ENCODE measurements around the gene ZNF528. TPM values are rescaled to one million over a fixed set of nuclear protein-coding genes. Genes with fewer than 3 reads are reported as not detected.

The ZNF528 gene
- total RNA-seq, result 8.1 and 9.4 TPM in 2 replicates

- peak; percentile 96 to 97 for DNase-seq (ENCODE audit: low read depth in 2 of 2)
Measured at GRCh38 chr19:52397310-52398080, at the start of gene ZNF528. ZNF528 (plus strand) TSS chr19:52397849; CDS start chr19:52402014, 4,165 bp downstream.

- DNase-seq (ENCODE audit: low read depth in 2 of 2), result no peak
Measured at GRCh38 chr19:52351512-52351911, 46.1 kb upstream of the ZNF528 start.

GRCh38 chr19:52366414-52366824 lies 31.2 kb upstream of the ZNF528 start:
- DNase-seq (ENCODE audit: low read depth in 2 of 2), result no peak

- DNase-seq (ENCODE audit: low read depth in 2 of 2), result peak; percentile 93 to 95
Measured at GRCh38 chr19:52369559-52370340, 27.9 kb upstream of the ZNF528 start, which contains the start of gene ZNF880. ZNF880 (plus strand) TSS chr19:52369923; CDS start chr19:52369966, 43 bp downstream.

- no peak for DNase-seq (ENCODE audit: low read depth in 2 of 2)
Measured at GRCh38 chr19:52370341-52370710, 27.3 kb upstream of the ZNF528 start.

GRCh38 chr19:52391135-52391534 lies 6.5 kb upstream of the ZNF528 start:
- DNase-seq (ENCODE audit: low read depth in 2 of 2), result no peak

GRCh38 chr19:52398081-52398441 lies 412 bp downstream of the ZNF528 start:
- DNase-seq (ENCODE audit: low read depth in 2 of 2), result peak in 1 of 2 donors; percentile 11

- no peak for DNase-seq (ENCODE audit: low read depth in 2 of 2)
Measured at GRCh38 chr19:52410276-52410675, 12.6 kb downstream of the ZNF528 start.

GRCh38 chr19:52415711-52416110 lies 18.1 kb downstream of the ZNF528 start:
- DNase-seq (ENCODE audit: low read depth in 2 of 2), result no peak

GRCh38 chr19:52428937-52429336 lies 31.3 kb downstream of the ZNF528 start, which contains the start of gene ZNF534:
ZNF534 (plus strand) TSS chr19:52429148; CDS start chr19:52431475, 2,327 bp downstream.
- DNase-seq (ENCODE audit: low read depth in 2 of 2), result no peak

- no peak for DNase-seq (ENCODE audit: low read depth in 2 of 2)
Measured at GRCh38 chr19:52442179-52442578, 44.5 kb downstream of the ZNF528 start.

GRCh38 chr19:52444506-52444905 lies 46.9 kb downstream of the ZNF528 start:
- DNase-seq (ENCODE audit: low read depth in 2 of 2), result no peak

- DNase-seq (ENCODE audit: low read depth in 2 of 2), result no peak
Measured at GRCh38 chr19:52451241-52451640, 53.6 kb downstream of the ZNF528 start.

GRCh38 chr19:52453324-52454094 lies 55.9 kb downstream of the ZNF528 start, which contains the start of gene ZNF578:
ZNF578 (plus strand) TSS chr19:52453553; CDS start chr19:52501846, 48,293 bp downstream.
- peak; percentile 57 to 87 for DNase-seq (ENCODE audit: low read depth in 2 of 2)

GRCh38 chr19:52464798-52465470 lies 67.3 kb downstream of the ZNF528 start:
- no peak for DNase-seq (ENCODE audit: low read depth in 2 of 2)

Other genes starting within 250 kb of the ZNF528 start
- 6.1 and 7.7 TPM in 2 replicates for gene ZNF836, start 226.2 kb upstream of the ZNF528 start, total RNA-seq
- gene PPP2R1A, start 207.8 kb upstream of the ZNF528 start, total RNA-seq, result 85.4 and 89.1 TPM in 2 replicates
- gene ZNF766, start 128.3 kb upstream of the ZNF528 start, total RNA-seq, result 5.0 and 8.7 TPM in 2 replicates
- gene ZNF480, start 100.7 kb upstream of the ZNF528 start, total RNA-seq, result 2.4 and 2.6 TPM in 2 replicates
- 2.2 and 2.8 TPM in 2 replicates for gene ZNF610, start 61.6 kb upstream of the ZNF528 start, total RNA-seq
- gene ZNF880, start 27.9 kb upstream of the ZNF528 start, total RNA-seq, result 17.9 and 20.0 TPM in 2 replicates
- gene ZNF534, start 31.3 kb downstream of the ZNF528 start, total RNA-seq, result not detected in 2 replicates
- 1.2 and 2.0 TPM in 2 replicates for gene ZNF578, start 55.7 kb downstream of the ZNF528 start, total RNA-seq
- 8.1 and 14.5 TPM in 2 replicates for gene ZNF808, start 129.8 kb downstream of the ZNF528 start, total RNA-seq
- gene ZNF701, start 172.4 kb downstream of the ZNF528 start, total RNA-seq, result 8.9 and 14.1 TPM in 2 replicates
- 19.4 and 30.6 TPM in 2 replicates for gene ZNF83, start 240.5 kb downstream of the ZNF528 start, total RNA-seq